ENCODE data around the gene GLB1L.
"Not testable (repeated sequence)": the region's sequence is repeated elsewhere in the genome, so short reads cannot be mapped to it uniquely, and the experiment has no call there.

The GLB1L gene

GRCh38 chr2:219269362-219270054 is 24.3 kb upstream of the GLB1L start:
- Histone ChIP-seq H3K9ac (ENCODE audit: insufficient read length) (no peak overlapping the region), H3K9me3 (ENCODE audit: low read depth, low read length) (no peaks in the 10 kb centered on the region), H3K4me3 (no peak overlapping the region), H3K27ac (no peak overlapping the region), H3K36me3 (ENCODE audit: insufficient read depth, low read length) (no peaks in the 10 kb centered on the region)
- TF ChIP-seq POLR2AphosphoS5 (IDR thresholded peaks at IDR 0.05; ENCODE audit: borderline replicate concordance, low read depth, low read length) (no peak), FOXP2 (optimal IDR thresholded peaks at IDR 0.05; ENCODE audit: control extremely low read depth, extremely low read length, insufficient read depth) (no peak), EZH2 (IDR thresholded peaks at IDR 0.05) (no peak)
- DNase-seq (ENCODE audit: low read depth, low spot score): no peak

DNA sequence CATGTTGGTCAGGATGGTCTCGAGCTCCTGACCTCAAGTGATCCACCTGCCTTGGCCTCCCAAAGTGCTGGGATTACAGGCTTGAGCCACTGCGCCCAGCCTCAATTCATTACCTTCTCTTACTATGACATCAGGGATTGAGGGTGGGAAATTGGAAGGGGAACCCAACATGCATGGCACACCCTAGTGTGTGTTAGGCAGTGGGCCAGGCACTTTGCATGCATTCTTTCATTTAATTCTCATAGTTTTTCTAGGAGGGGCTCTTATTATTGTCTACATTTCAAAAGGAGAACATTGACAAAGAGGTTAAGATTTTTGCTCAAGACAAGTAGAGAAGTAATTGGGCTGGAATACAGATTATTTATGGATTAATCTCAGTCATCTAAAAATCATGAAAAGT is 23.1 kb upstream of the GLB1L start:
- no peaks in the 10 kb centered on the region for H3K36me3 ChIP-seq (ENCODE audit: insufficient read depth, low read length)
- H3K4me3 ChIP-seq: no peak overlapping the region
- no peak overlapping the region for H3K27ac ChIP-seq
- no peak overlapping the region for H3K9ac ChIP-seq (ENCODE audit: insufficient read length)
- H3K9me3 ChIP-seq (ENCODE audit: low read depth, low read length): no peaks in the 10 kb centered on the region
- TF ChIP-seq EZH2 (IDR thresholded peaks at IDR 0.05) (no peak), FOXP2 (optimal IDR thresholded peaks at IDR 0.05; ENCODE audit: control extremely low read depth, extremely low read length, insufficient read depth) (no peak), POLR2AphosphoS5 (IDR thresholded peaks at IDR 0.05; ENCODE audit: borderline replicate concordance, low read depth, low read length) (no peak)
- no peak for DNase-seq (ENCODE audit: low read depth, low spot score)

DNA sequence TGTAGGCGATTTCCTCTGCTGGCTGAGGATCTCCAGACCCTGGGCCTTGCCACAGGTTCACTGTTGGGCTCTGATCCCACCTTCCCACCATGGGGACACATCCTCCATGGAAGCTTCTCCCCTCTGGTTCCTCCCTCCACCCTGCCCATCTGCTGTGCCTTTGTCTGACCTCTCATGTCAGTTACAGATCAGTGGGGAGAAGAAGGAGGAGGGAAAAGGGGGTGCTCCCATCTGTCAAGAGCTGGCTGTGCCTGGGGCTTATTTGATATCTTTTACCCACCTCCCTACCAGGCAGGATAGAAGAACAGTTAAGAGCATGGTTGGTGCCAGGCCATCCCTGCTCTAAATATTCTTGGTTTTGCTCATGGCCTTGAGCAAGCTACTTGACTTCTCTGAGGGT is 21.6 kb upstream of the GLB1L start:
- Histone ChIP-seq H3K36me3 (ENCODE audit: insufficient read depth, low read length) (no peaks in the 10 kb centered on the region), H3K4me3 (no peak overlapping the region), H3K9ac (ENCODE audit: insufficient read length) (no peak overlapping the region), H3K27ac (no peak overlapping the region), H3K9me3 (ENCODE audit: low read depth, low read length) (no peaks in the 10 kb centered on the region)
- no peak for DNase-seq (ENCODE audit: low read depth, low spot score)
- TF ChIP-seq POLR2AphosphoS5 (IDR thresholded peaks at IDR 0.05; ENCODE audit: borderline replicate concordance, low read depth, low read length) (no peak), FOXP2 (optimal IDR thresholded peaks at IDR 0.05; ENCODE audit: control extremely low read depth, extremely low read length, insufficient read depth) (no peak), EZH2 (IDR thresholded peaks at IDR 0.05) (no peak)

DNA sequence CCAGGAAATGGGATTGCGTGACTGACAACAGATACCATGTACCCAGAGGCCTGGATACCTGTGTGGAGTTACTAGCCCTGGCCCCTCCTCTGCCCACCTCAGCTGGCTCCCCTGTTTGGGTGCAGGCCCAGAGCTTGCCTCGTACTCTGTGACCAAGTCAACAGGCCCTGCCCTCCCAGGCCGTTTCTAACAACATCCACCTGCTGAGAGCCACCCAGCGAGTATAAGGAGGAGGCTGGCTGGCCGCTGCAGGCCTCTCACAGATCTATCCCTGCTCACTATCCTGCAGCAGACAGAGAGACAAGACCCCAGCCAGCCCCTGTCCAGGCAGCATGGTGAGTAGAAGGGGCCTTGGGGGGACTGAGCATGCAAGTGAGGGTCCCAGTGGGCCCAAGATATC is 21.0 kb upstream of the GLB1L start:
- no peak overlapping the region for H3K27ac ChIP-seq
- H3K9ac ChIP-seq (ENCODE audit: insufficient read length): no peak overlapping the region
- H3K36me3 ChIP-seq (ENCODE audit: insufficient read depth, low read length): no peaks in the 10 kb centered on the region
- no peak for DNase-seq (ENCODE audit: low read depth, low spot score)
- TF ChIP-seq FOXP2 (optimal IDR thresholded peaks at IDR 0.05; ENCODE audit: control extremely low read depth, extremely low read length, insufficient read depth) (no peak), EZH2 (IDR thresholded peaks at IDR 0.05) (no peak), POLR2AphosphoS5 (IDR thresholded peaks at IDR 0.05; ENCODE audit: borderline replicate concordance, low read depth, low read length) (no peak)
- H3K9me3 ChIP-seq (ENCODE audit: low read depth, low read length): no peaks in the 10 kb centered on the region
- no peak overlapping the region for H3K4me3 ChIP-seq

DNA sequence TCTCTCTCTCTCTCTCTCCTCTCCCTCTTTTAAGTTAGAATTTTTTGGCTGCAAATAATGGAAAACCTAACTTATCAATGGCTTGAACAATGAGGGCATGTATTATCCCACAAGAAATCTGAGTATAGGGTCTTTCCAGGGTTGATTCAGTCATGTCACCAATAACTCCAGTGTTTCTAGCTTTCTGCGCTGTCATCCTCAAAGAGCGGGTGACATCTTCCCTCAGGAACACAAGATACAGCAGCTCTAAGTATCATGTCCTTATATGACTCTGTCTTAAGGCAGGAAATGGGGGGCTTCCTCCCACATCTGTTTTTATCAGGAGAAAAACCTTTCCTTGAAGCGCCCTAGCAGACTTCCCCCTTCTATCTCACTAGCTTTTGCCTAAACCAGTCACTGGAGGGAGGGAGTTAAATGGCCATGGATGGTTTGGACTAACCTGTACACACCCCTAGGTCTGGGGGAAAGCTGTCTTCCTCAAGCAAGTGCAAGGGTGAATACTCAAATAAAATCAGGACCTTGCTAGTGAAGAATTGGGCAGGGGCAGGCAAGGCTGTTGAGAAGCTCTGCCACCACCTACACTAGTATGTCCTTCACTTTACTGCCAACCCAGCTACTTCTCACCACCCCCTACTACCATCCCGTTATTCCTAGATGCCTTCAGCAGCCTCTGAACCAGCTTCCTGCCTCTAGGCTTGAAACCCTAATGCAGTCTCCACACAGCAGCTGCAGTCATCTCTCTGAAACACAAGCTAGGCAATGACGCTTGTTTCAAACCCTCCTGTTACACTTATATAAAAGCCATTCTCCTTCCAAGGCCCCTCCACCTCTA is 16.0 kb upstream of the GLB1L start:
- no peaks in the 10 kb centered on the region for H3K9me3 ChIP-seq (ENCODE audit: low read depth, low read length)
- no peak for TF ChIP-seq EZH2 (IDR thresholded peaks at IDR 0.05)
- no peaks in the 10 kb centered on the region for H3K36me3 ChIP-seq (ENCODE audit: insufficient read depth, low read length)
- no peak overlapping the region for H3K27ac ChIP-seq
- H3K4me3 ChIP-seq: no peak overlapping the region
- no peak overlapping the region for H3K9ac ChIP-seq (ENCODE audit: insufficient read length)
- DNase-seq (ENCODE audit: low read depth, low spot score): no peak

GRCh38 chr2:219258942-219259341 is 13.7 kb upstream of the GLB1L start:
- DNase-seq (ENCODE audit: low read depth, low spot score); H3K27ac ChIP-seq; H3K36me3 ChIP-seq (ENCODE audit: insufficient read depth, low read length); H3K4me3 ChIP-seq; H3K9ac ChIP-seq (ENCODE audit: insufficient read length); H3K9me3 ChIP-seq (ENCODE audit: low read depth, low read length): not testable (repeated sequence)

DNA sequence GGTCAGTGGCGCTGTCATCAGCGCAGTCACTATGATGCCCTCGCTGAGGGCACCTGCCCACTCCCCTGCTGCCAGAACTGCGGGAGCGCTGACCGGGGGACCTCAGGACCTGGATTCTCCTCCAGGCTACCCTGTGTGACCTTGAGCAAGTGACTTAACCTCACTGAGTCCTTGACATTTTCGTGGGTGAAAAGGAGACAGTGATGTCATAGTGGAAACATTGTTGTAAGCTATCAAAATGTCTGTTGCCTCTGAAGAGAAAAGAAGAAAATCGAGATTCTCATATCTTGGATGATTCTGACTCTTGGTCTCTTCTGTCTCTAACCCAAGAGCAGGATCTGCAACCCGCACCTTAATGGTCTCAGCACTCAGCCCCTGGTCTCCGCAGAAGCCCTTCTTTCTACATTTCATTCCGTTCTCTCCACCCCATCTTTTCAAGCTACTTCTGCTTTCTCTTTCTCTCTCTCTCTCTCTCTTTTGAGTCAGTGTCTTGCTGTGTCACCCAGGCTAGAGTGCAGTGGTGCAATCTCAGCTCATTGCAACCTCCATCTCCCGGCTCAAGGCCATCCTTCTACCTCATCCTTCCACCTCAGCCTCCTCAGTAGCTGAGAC is 9.5 kb upstream of the GLB1L start:
- Histone ChIP-seq H3K9me3 (ENCODE audit: low read depth, low read length) (no peaks in the 10 kb centered on the region), H3K27ac (no peak overlapping the region), H3K9ac (ENCODE audit: insufficient read length) (no peak overlapping the region), H3K4me3 (peak overlapping the region; percentile 94), H3K36me3 (ENCODE audit: insufficient read depth, low read length) (no peaks in the 10 kb centered on the region; the same call in 1 of the 2 replicates)
- TF ChIP-seq FOXP2 (optimal IDR thresholded peaks at IDR 0.05; ENCODE audit: control extremely low read depth, extremely low read length, insufficient read depth): no peak
- no peak for TF ChIP-seq POLR2AphosphoS5 (IDR thresholded peaks at IDR 0.05; ENCODE audit: borderline replicate concordance, low read depth, low read length)
- no peak for TF ChIP-seq EZH2 (IDR thresholded peaks at IDR 0.05)
- no peak for DNase-seq (ENCODE audit: low read depth, low spot score)

GRCh38 chr2:219253753-219254589 is 8.7 kb upstream of the GLB1L start, which contains the start of gene TUBA4A:
Gene TUBA4A, minus strand, starts transcription at chr2:219253918. Its CDS starts 60 bp downstream, at chr2:219253858.
- H3K9me3 ChIP-seq (ENCODE audit: low read depth, low read length): no peaks in the 10 kb centered on the region
- peak within 1 kb of the TSS; percentile 94 for H3K4me3 ChIP-seq
- H3K36me3 ChIP-seq (ENCODE audit: insufficient read depth, low read length): no peaks in the 10 kb centered on the region; the same call in 1 of the 2 replicates
- DNase-seq (ENCODE audit: low read depth, low spot score): no peak
- no peak within 1 kb of the TSS for H3K27ac ChIP-seq
- peak within 1 kb of the TSS; percentile 60 for H3K9ac ChIP-seq (ENCODE audit: insufficient read length)
- TF ChIP-seq EZH2 (IDR thresholded peaks at IDR 0.05) (peak; percentile 65), FOXP2 (optimal IDR thresholded peaks at IDR 0.05; ENCODE audit: control extremely low read depth, extremely low read length, insufficient read depth) (no peak), POLR2AphosphoS5 (IDR thresholded peaks at IDR 0.05; ENCODE audit: borderline replicate concordance, low read depth, low read length) (peak; percentile 79)
